Effector CD4-positive, alpha-beta T cell (primary cell): ENCODE data around the gene SLC27A5.
"Not testable (repeated sequence)": the region's sequence is repeated elsewhere in the genome, so short reads cannot be mapped to it uniquely, and the experiment has no call there.

ENCODE experiments used
- DNase-seq: peaks from one replicate; pipeline ENCODE4 v3.0.0-alpha.2; 2020

Gene SLC27A5

DNA sequence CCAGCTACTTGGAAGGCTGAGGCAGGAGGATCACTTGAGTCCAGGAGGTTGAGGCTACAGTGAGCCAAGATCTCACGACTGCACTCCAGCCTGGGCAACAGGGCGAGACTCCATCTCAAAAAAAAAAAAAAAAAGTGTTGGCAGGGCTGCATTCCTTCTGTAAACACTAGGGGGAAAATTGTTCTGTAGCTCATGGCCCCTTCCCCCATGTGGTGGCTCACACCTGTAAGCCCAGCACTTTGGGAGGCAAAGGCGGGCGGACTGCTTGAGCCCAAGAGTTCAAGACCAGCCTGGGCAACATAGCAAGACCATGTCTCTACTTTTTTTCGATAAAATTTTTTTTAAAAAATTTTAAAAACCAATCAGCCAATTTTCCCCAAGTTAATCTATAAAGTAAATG is 27.4 kb downstream of the SLC27A5 start:
- not testable (repeated sequence) for DNase-seq

DNA sequence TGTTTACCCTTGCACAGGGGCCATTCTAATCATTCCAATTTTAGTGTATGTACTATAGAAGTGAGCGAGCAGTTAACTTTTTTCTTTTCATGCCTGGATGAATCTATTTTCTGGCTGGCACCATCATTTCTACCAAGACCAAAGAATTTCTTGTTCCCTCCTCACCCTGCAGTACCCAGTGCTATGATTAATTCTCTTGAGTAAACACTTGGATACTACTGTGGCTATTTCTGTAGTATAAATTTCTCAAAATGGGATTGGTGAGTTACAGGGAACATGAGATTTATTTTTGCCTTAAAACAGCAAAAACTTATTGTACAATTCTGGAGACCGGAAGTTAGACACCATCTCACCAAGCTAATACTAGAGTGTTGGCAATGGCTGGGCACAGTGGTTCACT is 28.0 kb downstream of the SLC27A5 start:
- DNase-seq, result no peak

DNA sequence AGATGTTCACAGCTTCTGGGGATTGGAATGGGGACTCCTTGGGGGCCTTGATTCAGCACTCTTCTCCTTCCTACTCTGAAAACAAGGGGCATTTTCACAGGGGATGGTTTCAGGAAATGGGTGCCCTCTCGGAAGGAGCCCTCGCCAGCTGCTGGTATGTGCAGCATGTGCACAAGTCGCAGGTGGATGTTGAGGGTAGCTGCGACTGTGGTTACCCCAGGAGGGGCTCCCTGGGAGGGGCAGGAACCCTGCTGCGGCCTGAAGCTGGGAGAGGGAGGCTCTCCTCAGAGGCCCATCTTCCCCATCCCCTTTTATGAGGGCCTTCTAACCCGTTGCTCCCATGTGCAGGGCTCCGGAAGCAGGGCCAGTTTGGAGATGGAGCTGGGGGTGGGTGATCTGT is 29.4 kb downstream of the SLC27A5 start:
- DNase-seq, result no peak

DNA sequence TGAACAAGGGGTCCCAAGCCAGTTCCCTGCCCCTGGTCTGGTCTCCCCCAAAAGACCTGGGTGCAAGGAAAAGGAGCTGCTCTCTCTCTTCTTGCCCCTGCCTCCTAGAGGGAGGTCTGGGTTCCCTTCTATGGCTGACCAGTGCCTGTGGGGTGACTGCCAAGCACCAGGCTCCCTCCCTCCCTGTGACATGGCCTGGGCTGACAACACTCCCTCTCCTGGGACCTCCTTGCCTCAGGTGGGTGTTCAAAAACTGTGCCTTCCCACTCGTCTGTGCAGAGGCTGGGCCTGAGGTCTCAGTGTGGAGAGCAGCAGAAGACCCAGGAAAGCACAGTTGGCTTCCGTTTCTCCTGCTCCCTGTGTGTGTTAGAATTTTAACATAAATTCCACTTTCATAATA is 31.0 kb downstream of the SLC27A5 start:
- DNase-seq, result no peak

DNA sequence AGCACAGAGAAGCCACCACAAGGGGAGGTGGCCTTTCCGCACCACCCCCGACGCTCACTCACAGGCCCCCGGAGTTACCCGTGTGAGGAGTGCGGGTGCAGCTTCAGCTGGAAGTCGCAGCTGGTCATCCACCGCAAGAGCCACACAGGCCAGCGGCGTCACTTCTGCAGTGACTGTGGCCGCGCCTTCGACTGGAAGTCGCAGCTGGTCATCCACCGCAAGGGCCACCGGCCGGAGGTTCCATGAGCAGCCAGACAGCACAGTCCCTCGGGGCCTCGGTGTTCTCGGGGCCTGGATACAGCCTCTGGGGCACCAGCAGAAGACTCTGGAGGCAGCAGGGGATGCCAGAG is 31.3 kb downstream of the SLC27A5 start:
- no peak for DNase-seq

DNA sequence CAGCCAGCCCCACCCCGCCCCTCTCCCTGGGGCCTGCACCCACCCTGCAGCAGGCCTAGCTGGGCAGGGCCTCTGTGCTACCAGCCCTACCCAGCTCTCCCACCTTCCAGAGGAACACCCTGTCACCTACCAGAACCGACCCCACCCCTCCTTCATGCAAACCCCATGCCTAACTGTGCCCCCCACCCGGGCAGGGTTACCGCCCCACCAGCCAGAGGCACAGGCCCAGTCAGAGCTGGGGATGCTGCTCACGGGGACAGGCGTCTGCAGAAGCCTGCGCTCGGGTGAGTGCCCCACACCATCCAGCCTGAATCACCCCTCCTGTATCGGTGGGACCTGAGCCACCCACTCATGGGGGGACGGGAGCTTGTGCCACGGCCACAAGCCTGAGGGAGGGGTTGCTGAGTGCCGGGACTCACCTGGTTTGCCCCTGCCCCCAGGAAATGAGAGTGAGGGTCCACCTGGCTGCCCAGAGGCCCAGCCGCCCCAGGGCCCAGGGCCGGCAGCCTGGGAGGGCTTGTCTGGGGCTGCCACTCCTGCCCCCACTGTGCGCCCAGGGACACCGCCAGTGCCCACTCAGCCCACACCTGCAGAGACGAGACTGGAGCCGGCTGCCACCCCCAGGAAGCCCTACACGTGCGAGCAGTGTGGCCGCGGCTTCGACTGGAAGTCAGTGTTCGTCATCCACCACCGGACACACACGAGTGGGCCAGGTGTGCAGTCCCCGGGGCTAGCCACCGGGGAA is 31.9 kb downstream of the SLC27A5 start:
- no peak for DNase-seq

DNA sequence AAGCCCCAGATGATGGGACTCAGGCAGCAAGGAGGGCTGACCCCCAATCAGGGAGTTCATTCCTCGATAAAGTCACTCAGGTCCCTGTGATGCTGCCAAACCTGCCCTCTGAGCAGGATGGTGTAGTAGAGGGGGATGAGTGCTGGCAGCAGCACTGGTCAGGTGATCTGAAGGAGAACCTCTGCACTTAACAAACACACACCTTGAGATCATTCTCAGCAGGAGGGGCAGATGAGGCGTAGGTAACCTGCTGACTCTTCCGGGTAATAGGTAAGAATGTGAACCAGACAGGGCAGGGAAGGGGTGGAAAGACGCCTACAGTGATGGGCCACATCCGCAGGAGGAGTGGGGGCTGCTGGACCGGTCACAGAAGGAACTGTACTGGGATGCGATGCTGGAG is 32.5 kb downstream of the SLC27A5 start:
- DNase-seq, result no peak

DNA sequence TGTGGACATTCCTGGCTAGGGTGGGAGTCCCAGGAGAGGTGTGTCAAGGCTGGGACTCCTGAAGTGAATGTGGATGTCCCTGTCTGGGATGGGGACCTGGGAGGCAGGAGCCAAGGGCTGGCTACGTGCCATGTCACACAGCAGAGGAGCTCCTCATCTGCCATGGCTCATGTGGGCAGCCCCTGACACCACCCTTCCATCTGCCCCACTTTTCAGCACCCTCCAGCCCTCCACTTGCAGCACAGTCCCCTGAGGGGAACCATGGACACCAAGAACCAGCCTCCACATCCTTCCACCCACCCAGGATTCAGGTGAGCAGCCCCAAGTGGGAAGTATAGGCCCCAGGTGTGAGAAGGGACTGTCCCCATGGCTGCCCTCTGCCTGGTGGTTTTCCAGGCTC is 33.9 kb downstream of the SLC27A5 start:
- no peak for DNase-seq

DNA sequence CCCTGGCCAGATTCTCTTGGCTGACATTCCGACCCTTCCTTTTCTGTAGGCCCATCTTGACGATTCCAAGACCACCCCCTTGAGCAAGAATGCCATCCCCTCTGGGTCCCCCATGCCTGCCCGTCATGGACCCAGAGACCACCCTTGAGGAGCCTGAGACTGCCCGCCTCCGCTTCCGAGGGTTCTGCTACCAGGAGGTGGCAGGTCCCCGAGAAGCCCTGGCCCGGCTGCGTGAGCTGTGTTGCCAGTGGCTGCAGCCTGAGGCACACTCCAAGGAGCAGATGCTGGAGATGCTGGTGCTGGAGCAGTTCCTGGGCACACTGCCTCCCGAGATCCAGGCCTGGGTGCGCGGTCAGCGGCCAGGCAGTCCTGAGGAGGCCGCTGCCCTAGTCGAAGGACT is 34.7 kb downstream of the SLC27A5 start:
- no peak for DNase-seq

DNA sequence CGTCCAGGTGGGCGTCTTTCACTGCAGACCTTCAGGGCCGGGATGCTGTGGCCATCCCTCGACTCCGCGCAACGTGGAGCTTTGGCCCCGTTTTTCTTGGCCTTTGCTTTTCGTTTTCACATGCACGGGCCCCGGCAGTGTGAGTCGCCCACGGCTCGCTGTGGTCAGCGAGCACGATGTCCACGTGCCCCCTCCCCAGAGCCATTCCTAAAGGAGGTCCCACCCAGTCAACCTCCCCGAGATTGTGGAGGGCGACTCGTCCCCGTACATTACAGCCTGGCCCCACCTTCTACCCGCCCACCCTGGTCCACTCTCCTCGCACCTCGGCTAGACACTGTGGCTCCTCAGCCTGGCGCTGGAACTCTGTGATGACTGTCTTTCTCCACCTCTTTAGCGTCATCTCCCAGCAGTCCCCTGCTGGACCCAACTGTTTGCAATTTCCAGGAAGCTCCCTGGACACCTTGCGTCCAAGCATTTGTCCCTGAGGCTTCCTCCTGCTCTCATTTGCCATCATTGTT is 35.2 kb downstream of the SLC27A5 start:
- DNase-seq, result no peak

DNA sequence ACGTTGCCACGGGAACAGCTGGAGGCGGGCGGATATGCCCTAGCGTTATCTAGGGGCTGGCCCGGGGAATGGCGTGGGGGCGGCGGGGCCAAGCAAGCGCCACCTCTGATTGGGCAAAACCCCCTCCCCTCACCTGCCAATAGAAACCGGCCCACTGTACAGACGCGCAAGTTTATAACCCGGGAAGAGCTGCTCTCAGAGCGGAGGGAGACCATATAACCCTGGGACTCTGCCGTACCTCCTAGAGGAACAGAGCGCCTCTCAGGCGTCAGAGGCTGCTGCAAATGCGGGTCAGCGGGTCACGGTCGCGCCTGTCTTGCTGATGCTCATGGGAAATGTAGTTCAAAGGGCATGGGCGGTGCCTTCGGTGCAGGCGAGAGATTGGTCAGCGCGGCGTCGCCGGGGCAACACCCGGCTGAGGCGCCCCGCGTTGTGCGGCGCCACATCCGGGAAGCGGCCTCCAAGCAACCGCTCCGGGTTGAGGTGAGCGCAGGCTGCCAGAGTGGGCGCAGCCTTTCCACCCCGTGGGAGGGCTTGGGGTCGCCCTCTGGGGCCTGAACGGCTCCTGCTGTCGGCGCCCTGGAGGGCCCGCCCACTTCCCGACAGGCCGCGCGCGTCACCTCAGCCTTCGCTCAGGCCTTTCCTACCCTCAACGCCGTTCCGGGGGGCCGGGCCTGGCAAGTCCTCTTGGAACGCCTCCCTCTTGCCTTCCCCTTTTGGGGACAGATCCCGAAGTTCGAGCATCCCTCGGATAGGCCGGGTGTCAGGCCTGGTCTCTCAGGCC is 35.9 kb downstream of the SLC27A5 start, which contains the start of gene ZNF446:
ZNF446 (plus strand) TSS at position 639 of the 784 bp plus-strand sequence. CDS start 867 bp downstream, outside the sequence.
- peak; percentile 94 for DNase-seq

DNA sequence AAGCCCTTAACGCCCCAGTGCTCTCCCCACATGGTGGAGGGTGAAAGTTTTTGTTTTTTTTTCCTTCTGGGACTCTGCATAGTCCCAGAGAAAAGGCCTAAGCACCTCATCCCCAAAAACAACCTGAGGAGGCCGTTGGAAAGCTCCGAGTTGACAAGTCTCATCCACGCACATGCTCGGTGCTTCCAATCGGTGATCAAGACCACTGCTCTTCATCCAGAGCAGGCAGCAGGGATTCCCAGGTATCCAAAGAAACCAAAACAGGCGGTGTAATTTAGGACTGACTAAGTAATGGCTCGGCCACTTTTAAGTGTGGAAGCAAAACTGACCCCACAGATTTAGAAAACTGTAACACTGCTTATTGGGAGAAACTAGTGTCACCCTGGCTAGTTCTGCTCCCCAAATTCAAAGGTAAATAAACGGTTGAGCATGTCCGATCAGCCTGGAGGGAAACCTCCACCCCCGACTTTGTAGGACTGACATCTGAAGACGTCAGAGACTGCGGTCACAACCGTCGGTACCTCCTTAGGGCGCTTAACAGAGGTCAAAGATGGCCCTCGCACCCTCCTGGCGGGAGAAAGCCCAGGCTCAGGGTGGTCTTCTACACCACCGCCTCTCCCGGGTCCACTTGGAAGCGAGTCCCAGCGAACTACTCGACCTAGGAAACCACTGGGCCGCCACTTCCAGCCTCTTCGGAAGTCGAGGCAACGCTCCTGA is 36.6 kb downstream of the SLC27A5 start:
- DNase-seq, result no peak

DNA sequence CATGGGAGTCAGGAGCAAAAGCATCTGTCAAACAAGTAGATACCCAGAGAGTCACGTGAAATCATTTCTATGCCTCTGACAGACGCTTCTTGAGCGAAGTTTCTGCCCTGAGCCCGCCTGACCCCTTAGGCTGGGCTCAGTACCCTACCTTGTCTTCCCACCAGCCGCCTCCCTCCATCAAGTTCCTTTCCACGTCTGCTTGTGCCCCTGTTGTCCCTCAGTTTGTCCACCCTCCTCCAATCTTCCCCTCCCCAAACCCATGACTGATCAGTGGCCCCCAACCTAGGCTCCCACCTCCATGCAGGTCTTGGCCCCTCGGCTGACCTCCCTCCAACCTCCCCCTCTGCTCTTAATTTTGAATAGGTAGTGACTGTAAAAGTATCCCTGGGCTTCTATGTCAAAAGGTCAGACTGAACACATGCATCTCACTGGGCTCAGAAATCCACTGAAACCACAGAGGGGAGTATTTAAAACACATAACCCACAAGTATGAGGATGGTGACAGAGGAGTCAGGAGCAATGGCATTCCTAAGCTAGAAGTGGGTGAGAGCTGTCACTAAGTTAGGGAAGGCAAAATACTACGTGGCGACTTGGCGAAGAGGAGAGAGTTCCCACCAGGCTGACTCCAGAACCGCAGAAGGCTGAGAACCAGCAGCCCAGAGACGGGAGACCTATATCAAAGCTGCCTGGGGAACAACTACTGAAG is 37.3 kb downstream of the SLC27A5 start:
- no peak for DNase-seq

DNA sequence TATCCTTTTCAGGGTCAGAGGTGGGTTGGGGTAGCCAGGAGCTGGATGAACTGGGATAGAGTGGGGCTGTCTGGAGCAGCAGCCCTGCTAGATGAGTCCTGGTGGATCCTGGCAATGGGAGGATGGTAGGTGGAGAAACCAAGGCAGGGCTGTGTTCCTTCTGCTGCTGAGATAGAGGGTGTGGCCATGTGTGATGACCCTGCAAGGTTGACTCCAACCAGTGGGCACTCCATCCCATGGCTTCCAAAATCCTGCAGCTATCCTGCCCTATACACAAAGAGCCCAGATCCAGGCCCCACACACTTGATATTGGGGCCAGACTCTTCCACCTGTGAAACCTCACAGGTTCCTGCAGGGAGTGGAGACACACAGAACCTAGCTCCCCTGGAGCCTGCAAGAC is 38.0 kb downstream of the SLC27A5 start:
- DNase-seq, result no peak

DNA sequence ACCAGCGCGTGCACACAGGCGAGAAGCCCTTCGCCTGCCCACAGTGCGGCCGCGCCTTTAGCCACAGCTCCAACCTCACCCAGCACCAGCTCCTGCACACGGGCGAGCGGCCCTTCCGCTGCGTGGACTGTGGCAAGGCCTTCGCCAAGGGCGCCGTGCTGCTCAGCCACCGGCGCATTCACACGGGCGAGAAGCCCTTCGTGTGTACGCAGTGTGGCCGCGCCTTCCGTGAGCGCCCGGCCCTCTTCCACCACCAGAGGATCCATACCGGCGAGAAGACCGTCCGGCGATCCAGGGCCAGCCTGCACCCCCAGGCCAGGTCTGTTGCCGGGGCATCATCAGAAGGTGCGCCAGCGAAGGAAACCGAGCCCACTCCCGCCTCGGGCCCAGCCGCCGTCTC is 40.1 kb downstream of the SLC27A5 start:
- no peak for DNase-seq

DNA sequence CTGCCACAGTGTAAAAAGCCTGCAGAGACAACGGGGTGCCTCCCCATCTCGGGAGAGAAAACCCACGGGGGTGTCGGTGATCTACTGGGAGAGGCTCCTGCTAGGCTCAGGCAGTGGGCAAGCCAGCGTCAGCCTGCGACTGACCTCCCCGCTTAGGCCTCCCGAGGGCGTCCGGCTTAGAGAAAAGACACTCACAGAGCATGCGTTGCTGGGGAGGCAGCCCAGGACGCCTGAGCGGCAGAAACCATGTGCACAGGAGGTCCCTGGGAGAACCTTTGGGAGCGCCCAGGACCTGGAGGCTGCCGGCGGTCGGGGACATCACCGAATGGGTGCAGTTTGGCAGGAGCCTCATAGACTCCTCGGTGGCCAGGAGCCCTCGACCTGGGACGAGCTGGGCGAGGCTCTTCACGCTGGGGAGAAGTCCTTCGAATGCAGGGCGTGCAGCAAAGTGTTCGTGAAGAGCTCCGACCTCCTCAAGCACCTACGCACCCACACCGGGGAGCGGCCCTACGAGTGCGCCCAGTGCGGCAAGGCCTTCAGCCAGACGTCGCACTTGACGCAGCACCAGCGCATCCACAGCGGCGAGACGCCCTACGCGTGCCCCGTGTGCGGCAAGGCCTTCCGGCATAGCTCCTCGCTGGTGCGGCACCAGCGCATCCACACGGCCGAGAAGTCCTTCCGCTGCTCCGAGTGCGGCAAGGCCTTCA is 40.8 kb downstream of the SLC27A5 start:
- DNase-seq, result not testable (repeated sequence)

DNA sequence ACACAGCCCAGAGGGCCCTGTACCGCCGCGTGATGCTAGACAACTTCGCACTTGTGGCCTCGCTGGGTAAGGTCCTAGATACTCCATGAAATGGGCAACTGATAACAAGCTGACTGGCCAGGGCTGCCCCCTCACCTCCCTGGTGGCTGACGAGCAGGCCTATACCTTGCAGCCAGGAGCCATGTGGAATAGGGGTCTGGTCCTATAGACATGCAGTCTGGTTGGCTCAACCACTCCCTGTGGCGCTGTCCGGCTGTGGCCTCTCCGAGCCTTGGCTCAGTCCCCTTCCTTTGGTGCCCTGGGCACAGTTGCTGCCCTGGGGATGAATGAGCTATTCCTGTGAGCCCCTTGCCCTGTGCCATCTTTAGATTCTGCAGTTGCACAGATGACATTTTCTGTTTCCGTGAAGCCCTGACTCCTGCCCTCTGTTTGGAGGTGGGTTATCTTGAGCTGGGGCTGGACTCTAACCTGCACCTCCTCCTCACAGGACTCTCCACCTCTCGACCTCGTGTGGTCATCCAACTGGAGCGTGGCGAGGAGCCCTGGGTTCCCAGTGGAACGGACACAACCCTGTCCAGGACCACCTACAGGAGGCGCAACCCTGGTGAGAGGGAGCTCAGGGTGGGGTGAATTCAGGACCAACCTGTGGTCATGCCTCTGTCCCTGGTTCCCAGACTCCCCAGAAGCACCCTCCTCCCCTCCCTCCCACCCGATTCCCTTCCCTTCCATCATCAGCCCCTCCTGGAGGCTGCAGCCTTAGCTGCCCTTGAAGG is 42.4 kb downstream of the SLC27A5 start:
- DNase-seq, result no peak

DNA sequence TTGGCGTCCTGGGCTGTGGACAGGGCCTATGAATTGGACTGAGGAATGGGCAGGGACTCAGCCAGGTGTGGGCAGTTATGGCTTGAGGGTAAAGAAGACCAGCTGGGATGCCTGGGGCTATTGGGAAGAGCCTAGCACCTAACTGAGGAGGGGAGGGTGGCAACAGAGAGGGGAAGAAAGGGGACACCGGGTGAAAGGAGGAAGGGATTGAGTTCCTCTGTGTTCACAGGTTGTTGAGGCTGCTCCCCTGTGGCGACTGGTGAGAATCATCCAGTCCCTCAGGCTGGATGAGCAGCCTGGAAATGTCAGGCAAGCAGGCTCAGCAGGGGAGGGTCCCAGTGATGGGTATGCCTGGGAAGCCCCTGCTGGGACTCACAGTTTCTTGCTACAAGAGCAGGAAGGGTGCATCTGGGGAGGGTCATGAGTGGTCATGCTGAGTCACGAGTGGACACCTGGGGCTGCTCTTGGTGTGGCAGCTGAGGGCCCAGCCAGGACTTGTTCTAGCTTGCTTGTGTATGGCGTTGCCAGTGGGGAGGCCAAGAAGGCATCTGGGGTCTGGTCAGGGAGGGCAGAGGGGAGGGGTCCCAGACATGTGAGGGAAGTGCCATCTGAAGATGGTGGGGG is 43.5 kb downstream of the SLC27A5 start:
- no peak for DNase-seq

DNA sequence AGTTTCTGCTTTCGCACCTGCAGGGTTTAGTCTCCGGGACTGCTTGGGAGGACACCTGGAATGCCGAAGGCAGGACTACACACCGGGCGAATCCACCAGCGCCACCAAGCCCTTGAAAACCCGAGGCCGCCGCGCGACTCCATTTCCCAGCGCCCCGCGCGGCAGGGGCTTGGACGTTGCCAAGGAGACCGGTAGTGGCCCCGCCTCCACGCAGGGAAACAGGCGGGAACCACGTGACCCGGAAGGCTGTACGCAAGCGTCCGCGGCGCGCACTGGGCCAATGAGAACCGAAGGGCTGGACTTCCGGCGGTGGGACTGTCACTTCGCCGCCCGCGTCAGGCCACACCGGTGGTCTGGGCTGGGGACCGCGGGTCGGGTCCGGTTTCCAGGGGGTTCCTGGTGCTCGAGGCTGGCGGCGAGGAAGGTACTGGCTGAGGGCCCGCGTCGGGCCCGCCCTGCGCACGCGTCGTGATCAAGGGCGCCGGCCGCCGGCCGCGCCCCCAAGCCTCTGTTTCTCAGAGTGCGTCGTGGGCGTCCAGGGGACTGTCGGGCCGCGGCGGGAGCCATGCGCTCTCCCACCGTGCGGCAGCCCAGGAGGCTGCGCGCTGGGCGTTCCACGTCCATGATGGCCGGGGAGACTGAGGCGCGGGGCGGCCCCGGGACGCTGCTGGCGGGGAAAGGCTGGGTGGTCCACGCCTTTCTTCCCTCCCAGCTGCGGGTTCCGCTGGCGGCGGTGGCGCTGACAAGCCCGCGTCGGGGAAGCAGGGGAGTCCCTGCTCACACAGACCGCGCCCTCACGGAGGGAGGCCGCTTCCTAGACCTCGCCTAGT is 44.8 kb downstream of the SLC27A5 start, which contains the start of gene ZNF324:
ZNF324 (plus strand) TSS at position 321 of the 830 bp plus-strand sequence. CDS start 2,106 bp downstream, outside the sequence.
- peak; percentile 98 for DNase-seq
